GM18508 (cell line): ENCODE results near the gene TTC9.
A peak's percentile ranks its signal among the peaks of the same experiment; 100 is the strongest.

ENCODE experiments used
- ATAC-seq: cut with Tn5 transposase; IDR thresholded peaks from one replicate; pipeline ENCODE4 v1.9.1; 2021; ENCODE audit warnings: moderate number of reproducible peaks; ENCODE audit not compliant: insufficient read depth, unreplicated experiment

Gene TTC9

GRCh38 chr14:70642303-70643235 lies 853 bp downstream of the TTC9 start:
- no peak for ATAC-seq

DNA sequence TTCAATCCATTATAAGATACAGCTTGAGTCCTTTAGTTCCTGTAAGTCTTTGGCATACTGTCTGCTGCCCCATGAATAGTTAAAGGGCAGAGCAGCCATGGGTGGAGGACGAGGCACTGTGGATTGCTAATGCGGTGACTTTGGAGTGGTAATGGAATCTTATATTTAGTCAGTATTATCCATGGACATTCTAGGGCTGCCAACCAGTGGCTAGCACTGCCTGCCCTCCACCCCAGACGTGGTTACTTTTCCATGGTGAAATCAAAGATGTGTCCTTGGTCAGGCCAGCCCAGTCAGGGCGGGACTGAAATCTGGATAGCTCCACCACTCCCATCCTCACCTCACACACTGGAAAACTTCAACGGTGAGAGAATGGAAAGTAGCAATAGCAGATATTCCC lies 2.3 kb downstream of the TTC9 start:
- no peak for ATAC-seq

GRCh38 chr14:70645892-70646291 lies 4.2 kb downstream of the TTC9 start:
- no peak for ATAC-seq

DNA sequence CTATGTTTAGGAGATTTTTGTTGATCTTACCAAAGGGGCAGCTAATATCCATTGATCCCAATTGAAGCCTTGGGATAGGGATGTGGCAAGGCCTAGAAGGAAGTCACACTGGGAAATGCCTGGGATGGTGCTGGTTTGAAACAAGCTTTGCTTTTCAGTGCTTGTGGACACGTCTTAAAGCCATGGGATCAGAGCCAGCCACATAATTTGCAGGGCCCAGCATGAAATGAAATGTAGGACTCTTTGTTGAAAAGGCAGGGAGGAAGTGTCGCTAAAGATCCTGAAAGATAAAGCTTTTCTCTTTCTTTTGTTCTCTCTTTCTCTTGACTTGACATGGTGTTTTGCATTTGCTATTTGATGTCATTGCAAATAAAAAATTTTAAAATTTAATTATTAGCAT lies 5.0 kb downstream of the TTC9 start:
- ATAC-seq: no peak

- no peak for ATAC-seq
These were observed 6.6 kb downstream of the TTC9 start for GRCh38 chr14:70648346-70648745.

DNA sequence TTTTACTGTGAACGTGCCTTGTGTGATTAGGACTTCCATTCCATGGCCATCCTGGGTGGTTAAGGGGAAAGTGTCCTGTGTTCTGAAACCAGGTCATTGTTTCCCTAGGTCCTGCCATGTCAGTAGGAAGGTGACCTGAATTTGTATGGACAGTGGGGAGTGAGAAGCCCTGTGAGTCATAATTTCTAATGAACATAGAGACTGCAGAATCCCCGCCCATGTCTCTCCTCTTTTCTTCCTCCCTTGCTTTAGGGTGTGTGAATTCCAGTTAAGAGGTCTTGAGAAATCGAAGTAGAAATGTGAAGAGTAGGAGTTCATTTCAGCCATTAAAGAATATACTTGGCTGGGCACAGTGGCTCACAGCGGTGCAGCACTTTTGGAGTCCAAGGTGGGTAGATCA lies 8.1 kb downstream of the TTC9 start:
- ATAC-seq: no peak

DNA sequence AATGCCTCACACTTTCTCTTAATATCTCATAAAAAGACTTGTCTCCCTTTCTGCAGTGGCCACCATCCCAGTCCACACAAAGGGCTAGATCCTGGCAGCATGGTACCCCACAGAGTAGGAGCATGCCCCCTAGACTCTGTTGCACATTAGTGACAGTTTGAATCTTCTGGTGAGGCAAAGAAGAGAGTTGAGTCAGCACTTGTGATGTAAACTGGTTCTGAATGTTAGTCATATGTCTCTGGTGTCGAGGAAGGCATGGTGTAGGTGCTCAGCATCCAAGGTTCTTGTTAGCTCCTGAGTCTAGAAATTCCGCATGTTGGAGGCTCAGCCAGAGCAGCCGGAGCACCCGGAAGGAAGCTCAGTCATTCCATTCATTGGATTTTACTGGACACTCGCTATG lies 9.8 kb downstream of the TTC9 start:
- ATAC-seq: no peak

DNA sequence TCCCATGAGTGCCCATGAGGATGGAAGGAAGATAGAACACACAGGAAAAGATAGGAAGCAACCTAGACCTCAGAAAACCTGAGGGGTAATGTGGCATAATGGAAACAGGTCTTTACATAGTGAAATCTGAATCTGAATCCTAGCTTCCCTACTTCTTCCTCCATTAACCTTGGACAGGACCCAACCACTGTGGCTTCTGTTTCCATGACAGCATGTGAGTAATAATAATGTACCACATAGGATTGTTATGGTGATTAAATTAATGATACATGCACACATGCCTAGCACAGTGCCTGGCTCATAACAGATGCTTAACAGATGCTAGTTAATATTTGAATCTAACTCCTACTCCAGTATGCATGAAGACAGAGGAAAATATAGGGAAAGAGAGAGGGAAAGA lies 11.2 kb downstream of the TTC9 start:
- ATAC-seq: no peak

DNA sequence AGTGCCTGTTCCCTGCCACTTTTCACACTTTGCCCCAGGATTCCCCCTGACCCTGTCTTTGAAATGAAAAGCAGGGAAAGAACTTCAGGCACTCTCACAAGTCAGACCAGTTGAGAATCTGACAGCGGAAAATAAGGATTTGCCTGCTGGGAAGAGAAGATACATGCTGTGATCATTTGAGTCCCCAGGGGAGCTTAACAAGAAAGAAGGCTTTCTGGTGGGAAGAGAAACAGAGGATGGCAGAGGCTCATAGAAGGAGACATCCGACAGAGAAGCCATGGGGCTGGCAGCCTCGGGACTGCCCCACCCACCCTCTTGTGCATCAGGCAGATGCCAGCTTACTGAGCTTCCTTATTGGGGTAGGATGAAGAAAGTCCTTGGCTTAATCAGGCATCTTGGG lies 11.9 kb downstream of the TTC9 start:
- no peak for ATAC-seq

GRCh38 chr14:70654632-70655031 lies 12.9 kb downstream of the TTC9 start:
- no peak for ATAC-seq

DNA sequence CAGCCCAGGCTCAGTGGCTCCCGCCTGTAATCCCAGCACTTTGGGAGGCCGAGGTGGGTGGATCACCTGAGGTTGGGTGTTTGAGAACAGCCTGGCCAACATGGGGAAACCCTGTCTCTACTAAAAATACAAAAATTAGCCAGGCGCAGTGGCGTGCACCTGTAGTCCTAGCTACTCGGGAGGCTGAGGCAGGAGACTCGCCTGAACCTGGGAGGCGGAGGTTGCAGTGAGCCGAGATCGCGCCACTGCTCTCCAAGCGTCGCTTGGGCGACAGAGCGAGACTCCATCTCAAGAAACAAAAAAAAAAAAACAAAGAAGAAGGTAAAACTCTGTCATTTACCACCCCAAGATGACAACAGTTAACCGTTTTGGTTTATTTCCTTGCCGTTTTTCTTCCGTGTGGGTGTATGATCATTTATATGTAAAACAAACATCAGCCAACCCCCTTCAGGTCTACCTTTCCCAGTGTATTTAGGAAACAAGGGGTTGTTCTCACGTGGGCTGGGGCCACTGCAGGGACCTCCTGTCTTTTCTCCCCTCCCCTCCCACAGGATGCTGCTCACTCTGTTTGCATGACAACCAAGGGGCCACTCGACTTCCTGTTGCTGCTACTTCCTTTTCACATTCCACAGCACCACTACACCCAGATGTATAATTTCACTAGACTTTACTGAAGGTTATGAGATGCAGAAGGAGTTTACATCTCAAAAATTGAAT lies 13.6 kb downstream of the TTC9 start:
- ATAC-seq: peak; percentile 54

- no peak for ATAC-seq
These were observed 17.2 kb downstream of the TTC9 start for GRCh38 chr14:70658899-70659298.

GRCh38 chr14:70660967-70661893 lies 19.5 kb downstream of the TTC9 start:
- no peak for ATAC-seq

DNA sequence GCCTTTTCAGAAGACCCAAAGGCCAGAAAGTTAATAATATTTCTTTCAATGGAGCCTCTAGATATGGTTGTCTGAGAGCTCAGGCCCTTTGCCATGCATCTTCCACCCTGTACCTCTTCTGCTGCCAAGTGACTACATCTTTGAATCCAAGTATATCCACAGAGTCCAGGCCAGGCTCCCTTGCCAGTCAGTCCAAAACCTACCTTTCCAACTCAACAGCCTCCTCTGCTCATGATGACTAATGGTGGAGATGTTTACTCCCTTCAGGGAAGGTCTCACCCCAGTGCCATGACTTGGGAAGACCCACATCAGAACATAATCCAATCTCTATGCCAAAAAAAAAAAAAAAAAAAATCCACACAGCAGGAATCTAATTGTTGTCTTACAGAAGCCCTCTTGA lies 20.4 kb downstream of the TTC9 start:
- ATAC-seq: no peak

DNA sequence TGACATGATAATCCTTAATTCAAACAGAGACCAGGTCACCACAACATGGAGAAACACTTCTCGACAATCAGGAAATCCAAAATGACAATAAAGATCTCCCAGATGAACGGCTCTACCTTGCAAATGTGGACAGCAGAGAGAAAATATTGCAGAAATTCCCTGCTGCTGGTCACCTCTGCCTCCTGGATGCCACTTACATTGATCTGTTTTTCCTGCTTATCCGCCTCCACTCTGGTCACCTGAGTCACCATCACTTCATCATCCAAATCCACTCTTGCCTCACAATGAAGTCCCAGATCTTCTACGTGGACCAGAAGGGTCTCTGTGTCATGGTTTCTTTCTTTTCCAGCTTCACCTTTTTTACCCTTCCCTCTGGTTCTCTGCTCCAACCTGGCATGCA lies 21.1 kb downstream of the TTC9 start:
- no peak for ATAC-seq

- ATAC-seq: no peak
These were observed 22.0 kb downstream of the TTC9 start for GRCh38 chr14:70663707-70664179.

GRCh38 chr14:70664698-70665447 lies 23.2 kb downstream of the TTC9 start:
- ATAC-seq: no peak

- ATAC-seq: no peak
These were observed 24.0 kb downstream of the TTC9 start for GRCh38 chr14:70665448-70666360.

DNA sequence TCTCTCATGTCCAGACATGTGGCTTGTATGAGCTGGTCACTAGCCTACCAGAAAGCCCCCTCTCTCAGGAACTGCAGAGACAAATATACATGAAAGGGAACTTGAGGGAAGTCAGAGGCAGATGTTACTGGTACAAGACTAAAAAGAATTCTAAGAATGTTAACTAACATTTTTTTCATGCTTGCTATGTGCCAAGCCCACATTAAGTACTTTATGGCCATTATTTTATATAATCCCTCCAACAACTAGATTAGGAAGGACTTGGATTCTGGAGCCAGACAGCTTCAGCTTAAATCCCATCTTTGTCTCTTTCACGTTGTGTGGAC lies 24.6 kb downstream of the TTC9 start:
- ATAC-seq: no peak
